NCI-H526 (cell line): ENCODE data around the gene ERGIC1.
A peak's percentile ranks its signal among the peaks of the same experiment; 100 is the strongest.

Experiments
- DNase-seq, 2 experiments: peaks; one replicate each; lab custom pipeline; 2025; lab: John Stamatoyannopoulos, UW

Gene ERGIC1

DNA sequence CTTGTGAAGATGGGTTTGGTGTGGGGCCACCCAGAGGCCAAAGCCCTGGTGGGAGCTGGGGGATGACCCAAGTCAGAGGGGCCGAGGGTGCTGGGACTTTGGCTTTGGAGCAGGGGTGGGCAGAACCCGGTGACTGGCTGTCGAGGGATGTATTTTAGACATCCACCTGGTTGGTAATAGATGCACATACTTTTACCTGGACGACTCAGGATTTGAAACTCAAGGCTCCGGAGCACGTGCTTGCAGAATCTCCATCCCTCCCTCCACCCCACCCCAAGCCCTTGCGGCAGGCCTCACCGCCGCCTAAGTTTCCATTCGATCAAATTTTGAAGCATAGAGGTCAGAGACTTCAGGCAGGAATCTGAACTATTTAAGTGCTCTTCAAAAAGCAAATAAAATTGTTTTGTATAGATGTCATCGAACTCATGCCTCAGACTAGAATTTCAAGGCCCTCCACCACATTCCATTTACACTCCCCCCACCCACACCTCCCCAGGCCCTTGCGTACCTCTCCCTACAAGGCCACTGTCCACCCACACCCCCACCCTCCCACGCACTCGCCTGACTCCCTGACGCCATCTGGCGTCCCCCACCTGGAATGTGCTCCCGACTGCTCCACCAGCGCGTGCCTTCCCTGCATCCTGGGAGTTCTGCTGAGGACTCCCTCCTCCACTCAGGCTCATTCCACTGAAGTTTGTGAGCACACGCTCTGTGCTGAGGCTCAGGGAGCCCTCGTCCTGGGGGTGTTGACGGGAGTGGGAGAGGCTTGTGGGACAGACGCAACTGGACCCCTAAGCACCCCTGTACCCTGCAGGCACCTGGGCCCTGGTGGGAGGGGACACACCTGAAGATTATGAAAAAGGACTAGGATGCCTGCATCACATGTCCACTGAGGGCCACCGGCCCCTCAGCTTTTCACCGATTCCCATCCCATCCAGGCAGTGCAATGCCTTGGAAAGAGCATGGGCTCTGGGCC, 68.7 kb downstream of the ERGIC1 start:
- peak in 1 of 2 experiments; percentile 8 for DNase-seq

DNA sequence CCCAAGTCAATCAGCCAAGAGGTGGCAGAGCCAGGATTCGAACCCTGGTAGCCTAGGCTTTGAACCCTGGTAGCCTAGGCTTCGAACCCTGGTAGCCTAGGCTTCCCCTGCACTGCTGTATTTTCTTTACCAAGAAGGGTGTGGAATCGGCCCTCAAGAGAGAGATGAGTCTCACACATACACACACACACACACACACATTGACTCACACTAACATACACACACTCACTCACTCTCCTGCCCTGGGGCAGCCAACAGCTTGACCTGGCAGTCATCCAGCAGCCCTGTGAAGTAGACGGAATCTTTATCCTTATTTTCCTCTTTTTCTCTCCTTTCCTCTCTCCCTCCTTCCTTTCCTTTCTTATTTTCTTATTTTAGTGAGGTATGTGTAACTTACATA, 69.7 kb downstream of the ERGIC1 start:
- no peak for DNase-seq

DNA sequence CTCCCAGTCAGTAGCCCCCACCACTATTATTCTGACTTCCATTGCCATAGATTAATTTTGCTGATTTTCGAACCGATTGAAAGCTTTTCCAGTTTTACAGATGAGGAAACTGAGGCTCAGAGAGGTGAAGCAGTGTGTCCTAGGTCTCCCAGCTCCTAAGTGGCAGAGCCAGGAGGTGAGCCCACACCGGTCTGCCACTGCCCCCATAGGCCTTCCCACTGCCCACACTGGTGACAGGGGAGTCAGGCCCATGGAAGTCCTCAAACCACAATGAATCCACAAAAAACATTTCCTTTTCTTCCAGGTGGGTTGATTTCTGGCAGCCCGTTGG, 70.2 kb downstream of the ERGIC1 start:
- no peak for DNase-seq

DNA sequence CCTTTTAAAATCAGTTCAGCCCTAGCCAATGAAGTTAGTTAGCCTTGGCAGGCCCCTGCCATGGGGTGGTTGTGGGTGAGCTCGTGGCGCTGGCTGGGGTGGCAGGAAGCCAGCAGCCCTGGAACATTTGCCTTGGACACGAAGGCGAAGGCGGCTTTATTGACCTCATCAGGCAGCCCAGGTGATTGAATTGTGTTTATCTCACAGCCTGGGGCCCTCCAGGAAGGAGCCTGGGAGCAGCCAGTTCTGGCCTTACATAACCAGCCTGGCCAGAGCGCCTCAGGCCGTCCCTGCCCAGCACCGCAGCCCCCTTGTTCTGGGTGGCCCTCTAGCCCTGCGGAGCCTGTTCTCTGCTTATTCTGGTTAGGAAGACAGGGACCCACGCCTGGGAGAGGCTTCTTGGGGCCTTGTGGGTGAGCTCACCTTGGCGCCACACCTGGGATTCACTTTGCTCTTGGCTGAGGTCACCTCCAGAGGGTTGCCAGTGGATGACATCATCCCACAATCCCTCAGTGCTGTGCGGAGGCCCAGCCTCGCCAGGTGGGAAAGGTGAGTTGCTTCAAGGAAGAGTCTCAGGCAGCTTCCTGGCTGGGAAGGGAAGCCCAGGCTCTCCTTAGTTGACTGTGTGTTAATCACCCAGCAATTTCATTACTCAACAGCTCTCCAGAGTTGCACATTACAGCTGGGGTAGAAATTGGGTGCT, 70.7 kb downstream of the ERGIC1 start:
- DNase-seq = no peak

DNA sequence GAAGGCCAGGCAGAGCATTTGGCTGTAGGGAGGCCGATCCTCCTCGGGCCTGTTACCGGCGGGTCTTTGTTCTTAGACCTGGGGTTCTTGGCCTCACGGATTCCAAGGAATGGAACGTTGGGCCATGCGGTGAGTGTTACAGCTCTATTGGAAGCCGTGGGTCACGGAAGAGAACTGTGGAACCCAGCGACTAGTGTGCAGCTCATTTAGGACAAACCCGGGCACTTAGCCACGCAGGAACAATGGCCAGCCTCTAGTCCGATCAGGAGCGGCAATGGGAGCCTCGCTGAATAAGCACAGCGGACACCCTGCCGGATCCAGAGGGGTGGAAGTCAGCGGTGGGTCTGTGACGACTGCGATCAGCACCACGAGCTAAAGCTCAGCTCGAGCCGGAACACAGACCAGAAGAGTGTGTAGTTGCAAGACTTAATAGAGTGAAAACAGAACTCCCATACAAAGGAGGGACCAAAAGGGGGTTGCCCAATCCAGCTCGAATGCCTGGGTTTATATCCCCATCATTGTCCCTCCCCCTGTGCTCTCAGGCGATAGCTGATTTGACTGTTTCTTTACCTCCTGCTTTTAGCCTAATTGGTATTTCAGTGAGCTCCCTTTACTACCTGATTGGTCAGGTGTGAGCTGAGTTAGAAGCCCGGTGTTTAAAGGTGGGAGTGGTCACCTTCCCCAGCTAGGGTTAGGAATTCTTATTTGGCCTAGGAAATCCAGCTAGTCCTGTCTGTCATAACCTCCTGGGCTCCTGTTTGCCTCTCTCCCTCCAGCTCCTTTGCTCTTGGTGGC, 71.5 kb downstream of the ERGIC1 start:
- DNase-seq = no peak

DNA sequence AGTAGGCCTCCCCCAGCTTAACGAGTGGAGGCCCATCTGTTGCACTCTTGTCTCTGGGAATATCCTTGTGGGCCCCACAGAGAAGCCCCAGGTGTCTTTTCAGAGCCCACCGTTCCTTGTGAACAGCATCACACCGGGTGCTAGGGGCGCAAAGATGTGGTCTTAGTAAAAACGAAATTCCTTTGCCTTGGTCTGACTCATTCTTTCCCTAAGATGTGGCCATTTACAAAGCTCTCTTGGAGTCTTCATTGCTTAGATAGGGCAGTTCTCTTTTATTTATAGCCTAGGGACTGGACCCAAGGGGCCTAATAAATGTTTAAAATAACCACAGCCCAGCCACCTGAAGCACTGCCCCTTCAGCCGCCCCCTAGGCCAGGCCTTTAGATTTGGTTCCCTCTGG, 72.4 kb downstream of the ERGIC1 start:
- DNase-seq = no peak

DNA sequence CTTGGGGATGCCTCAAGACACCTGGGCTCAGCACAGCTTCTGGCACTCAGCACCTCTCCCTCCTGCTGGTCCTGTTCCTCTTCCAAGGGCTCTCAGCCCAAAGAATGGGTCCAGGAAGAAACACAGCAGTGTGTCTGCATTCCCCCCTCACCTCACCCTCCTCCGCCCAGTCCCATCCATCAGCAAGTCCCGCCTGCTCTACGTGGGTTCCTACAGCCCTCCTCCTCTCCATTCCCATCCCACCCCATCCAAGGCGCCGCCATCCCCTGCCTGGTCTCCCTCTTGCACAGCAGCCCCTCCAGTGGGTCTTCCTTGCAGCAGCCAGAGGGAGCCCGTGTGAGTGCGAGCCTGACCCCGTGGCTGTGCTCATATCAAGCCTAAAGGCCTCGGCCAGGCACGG, 72.8 kb downstream of the ERGIC1 start:
- no peak for DNase-seq

DNA sequence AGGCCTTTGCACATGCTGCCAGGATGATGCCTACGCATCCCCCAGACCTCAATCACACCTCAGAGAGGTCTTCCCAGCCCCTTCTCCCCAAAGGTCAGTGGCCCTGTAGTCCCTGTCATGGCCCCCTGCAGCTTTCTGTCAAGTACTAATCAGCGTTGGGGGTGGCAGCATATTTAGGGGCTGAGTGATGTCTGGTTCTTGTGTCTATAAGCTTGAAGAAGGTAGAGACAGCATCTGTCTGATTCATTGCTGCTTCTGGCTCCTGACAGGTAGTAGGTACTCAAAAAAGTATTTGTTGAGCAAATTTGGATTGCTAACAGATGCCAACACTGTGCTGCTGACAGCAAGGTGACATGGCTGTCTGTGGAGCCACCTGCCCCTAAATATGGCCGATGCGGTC, 73.6 kb downstream of the ERGIC1 start:
- DNase-seq = no peak

DNA sequence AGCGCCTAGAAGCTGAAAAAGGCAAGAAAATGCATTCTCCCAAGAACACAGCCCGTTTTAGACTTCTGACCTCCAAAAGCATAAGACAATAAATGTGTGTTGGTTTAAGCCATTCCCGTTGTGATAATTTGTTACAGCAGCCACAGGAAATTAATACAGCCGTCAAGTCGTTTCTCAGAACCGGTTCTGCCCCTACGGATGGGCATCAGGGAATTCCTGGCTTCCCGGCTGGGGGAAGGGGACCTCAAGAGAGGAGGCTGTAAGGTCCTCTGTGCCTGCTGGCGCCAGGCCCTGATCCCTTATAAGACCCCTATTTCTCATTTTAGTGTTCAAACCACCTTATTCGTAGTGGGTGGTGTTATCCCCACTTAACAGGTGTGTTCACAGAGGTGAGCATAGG, 74.6 kb downstream of the ERGIC1 start:
- DNase-seq = no peak

DNA sequence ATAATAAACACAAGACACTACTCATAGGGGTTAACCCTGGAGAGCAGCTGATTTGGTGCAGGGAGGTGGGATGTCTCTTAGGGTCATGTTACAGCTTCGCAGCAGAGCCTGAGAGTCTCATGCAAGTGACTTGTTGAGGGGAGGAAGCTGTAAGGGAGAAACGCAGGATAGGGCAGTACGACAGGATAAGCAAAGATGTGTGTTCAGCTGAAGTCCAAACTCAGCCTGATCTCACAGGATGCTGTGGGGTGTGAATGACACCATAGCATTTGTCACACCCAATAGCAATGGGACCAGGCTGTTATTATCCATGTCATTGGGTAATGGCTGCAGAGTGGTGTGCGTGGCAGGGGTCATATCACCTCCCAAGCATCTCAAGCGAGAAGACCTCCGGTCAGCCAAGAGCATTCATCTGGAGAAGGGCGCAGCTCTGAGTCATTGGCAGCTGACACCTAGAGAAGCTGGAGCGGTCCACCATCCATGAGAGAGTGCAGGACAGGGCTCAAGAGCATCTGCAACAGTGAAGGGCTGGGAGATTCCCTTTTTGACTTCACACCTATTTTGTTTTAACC, 76.0 kb downstream of the ERGIC1 start:
- DNase-seq = no peak

DNA sequence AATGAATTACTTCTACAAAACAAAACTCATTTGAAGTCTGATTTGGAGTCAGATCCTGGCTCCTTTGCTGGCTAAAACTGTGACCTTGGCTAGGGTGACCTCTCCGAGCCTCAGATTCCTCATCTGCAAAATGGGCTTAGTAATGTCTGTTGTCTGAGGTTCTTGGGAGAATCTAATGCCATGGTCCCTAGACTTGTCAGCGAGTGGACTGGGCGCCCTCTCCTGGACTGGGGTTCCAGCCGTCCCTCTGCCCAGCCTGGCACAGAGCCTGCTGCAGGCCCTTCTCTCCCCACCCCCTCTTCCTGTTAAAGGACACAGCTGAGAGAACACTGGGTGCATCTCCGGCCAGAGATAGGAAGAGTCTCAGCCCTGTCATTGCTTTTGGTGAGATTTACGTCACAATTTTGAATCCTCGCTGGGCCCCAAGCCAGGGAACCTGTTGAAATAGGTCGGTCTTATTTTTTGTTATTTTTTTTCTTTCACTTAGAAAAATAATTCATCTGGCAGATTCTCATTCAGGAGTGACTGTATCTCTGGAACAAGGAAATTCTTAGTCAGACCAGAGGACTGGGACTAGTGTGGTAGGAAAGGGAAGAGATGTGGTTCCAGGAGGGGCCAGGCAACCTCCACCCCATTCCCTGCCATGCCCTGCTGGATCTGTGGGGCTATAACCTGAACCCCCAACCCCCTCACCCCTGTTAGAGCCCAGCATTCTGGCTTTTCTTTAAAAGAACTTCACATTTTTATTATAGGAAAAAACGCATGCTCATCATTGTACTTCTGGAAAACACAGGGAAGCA, 77.0 kb downstream of the ERGIC1 start:
- no peak for DNase-seq

DNA sequence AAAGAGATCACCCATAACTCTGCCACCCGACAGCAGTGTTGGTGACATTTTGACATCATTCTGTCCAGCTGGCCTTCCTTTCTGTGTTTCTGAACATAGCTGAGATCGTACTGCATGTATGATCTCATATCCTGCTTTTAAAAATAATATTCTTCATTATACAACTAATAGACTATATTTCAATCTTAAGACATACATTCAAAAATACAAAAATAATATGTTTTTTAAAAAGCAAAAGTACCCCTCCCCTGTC, 77.5 kb downstream of the ERGIC1 start:
- no peak for DNase-seq

DNA sequence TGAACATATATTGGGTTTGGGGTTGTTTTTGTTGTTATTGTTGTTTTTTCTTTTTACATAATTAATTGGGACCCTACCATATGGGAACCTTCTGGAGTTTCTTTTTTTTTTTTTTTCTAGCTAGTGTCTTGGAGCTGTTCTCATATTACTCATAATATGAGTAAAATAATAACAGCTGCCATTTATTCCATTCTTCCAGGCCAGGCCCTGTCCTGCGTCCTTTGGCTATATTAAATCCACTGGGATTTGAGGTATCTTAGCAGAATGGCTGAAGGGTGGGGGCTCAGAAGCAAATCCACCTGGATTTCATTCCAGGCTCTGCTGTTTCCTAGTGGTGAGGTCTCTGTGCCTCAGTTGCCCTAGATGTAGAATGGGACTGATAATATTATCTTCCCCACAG, 77.9 kb downstream of the ERGIC1 start:
- no peak for DNase-seq

DNA sequence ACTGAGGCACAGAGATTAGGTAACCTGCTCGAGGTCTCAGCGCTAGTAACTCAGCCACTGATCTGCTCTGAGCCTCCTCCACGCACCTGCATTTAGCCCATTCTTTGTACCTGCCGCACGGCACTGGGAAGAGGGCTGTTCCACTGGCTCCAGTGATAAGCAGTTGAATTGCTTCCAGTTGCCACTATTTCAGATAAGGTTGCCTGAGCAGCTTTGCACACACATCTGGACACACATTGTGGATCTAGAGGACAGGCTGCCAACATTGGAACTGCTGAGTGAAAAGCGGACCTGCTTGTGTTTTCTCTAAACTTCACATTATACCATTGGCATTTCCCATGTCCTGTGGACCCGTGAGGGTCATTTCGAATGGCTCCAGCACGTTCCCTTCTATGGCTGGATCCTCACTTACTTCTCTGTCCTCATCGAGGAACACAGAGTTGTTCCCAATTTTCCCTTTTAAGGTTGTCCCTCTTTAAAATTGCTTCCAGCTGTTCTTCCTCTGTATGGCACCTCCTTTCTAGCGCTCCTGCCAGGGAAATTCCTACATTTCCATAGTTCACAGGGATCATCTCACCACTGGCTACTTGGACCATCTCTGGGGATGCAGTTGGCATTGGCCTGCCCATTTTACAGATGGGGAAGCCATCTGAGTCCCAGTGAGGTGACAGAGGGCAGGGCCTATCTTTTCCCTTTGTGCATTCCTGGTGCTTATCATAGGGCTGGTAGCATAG, 79.2 kb downstream of the ERGIC1 start:
- no peak for DNase-seq

DNA sequence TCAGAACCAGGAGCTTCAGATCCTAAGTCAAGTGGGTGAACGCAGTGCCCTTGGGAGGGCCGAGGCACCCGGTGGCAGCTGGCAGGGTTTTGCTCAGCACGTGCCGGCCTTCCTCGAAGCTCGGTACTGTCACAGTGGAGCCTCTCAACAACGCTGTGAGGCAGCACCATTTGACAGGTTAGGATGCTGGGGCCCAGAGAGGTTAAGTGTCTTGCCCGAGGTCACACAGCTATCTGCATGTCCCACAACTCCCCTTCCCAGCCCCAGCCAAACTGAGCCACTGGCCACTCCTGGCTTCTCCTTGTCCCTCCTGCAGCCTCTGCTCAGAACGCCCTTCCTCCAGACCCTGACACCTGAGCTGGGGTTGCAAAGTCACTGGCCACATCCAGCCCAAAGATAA, 81.5 kb downstream of the ERGIC1 start:
- DNase-seq = no peak

DNA sequence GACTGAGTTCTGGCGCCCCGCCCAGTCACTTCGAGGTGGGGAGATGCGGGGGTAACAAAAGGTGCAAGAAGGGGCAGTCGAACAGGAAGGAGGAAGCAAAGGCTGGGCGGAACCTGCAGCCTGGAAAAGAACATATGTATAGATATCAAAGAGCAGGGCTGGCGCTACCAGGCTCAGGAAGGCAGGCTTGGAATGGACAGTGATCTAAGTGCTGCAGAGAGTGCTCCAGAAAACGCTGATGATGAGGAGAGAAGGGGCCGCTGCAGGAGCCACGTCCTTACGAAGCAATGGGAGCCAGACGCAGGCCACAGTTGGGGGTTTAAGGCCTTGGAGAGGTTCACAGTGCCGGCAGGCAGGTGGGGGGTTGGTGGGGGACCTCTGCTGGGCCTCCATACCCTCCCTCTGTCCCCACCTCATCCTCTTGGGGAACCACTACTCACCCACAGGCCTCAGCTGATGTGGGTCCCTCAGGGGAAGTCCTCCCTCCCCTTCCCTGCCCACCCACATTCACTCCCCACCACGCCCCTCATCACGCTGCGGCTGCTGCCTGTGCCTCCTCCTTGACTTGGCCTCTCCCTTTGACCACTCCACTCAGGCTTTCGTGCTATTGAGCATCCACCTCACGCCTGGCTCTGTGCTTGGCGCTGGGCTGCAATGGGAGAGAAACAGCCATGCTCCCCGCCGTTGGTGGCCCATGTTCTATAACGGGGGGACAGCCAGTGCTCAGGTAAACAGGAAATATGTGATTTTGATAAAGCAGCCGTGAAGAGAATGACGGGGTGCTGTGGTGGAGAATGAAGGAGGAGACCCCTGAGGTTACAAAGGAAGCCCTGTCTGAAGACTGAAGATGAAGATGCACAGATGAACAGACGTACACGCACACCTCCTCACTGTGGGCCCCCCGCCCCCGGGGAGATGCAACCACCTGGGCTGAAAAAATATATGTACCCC, 84.6 kb downstream of the ERGIC1 start:
- DNase-seq = no peak

DNA sequence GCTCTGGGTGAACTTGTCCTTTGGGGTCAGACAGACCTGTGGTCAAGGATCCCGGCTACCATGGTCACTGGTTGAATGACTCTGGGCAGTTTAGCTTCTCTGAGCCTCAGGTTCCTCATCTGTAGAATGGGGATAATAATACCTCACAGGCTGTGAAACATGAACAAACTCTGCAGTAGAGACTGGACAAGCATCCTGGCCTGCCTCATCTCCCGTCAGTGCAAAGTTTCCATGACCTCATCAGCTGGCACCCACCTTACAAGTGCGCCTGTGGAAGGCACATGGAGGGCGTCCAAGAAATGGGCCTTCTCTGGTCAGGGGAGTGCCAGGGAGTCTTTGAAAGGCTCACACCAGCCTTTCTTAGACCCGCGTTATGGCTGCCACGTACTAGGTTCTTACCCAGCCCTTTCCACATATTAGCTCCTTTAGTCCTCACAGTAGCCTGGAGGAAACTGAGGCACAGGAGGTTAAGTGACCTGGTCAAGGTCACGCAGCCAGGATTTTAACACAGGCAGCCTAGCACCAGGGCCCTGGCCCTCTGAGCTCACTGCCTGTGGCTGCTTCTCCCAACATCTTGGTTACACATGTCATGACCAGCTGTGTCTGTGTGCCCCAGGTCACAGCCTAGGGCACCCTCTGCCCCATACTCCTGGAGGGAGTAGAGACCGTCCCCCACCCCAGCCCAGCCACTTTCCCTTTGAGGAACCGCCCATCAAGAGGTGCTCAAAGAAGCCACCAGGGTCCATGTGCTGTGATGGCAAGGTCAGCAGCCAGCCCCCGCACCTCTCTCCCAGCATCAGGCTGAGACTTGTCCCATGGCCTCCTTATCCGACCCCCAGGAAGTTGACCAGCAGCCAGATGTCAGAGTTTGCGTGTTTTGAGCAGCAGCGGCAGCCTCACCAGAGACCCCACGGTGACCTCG, 85.7 kb downstream of the ERGIC1 start:
- no peak for DNase-seq

DNA sequence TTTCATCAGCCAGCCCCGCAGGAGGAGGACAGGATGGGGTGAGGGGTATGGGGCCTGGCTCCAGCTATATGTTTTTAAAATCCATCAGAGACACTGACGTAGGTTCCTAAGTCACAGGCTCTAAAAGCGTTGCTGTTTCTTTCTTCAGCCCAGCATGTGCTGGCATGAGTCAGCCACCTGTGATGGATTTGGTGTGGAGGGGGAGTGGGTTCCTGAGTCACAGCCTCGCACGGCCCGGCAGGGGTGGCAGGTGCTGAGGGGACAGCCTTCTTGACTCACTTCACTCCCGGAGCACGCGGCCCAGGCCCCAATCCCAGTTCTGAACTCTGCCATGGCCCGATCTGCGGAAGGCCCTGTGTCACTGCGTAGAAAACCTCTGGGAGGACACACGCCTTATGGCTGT, 86.4 kb downstream of the ERGIC1 start:
- no peak for DNase-seq

DNA sequence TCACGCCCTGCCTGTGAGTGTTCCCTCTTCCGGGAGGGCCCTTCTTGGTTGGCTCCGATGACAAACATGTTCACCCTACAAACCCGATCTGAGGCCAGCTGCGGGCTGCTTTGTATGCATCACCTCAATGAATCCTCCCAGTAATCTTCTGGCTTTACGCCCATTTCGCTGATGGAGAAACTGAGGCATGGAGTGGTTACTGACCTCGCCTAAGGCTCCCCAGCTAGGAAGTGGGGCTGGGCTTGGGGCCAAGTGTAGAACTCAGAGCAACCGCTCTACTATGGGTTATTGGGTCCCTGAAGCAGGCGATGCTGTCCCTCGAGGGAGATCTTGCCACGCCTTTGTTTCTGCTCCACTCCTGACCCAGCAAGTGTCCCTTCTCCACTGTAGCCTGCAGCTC, 86.9 kb downstream of the ERGIC1 start:
- DNase-seq = no peak
